AG08396 (cell line): ENCODE results near the gene GTPBP4.
"Not testable (repeated sequence)": the region's sequence is repeated elsewhere in the genome, so short reads cannot be mapped to it uniquely, and the experiment has no call there.

ENCODE experiments used
- DNase-seq: peaks from one replicate; pipeline ENCODE4 v3.0.0; 2012; ENCODE audit warnings: low spot score, mixed read lengths

GTPBP4 gene

DNA sequence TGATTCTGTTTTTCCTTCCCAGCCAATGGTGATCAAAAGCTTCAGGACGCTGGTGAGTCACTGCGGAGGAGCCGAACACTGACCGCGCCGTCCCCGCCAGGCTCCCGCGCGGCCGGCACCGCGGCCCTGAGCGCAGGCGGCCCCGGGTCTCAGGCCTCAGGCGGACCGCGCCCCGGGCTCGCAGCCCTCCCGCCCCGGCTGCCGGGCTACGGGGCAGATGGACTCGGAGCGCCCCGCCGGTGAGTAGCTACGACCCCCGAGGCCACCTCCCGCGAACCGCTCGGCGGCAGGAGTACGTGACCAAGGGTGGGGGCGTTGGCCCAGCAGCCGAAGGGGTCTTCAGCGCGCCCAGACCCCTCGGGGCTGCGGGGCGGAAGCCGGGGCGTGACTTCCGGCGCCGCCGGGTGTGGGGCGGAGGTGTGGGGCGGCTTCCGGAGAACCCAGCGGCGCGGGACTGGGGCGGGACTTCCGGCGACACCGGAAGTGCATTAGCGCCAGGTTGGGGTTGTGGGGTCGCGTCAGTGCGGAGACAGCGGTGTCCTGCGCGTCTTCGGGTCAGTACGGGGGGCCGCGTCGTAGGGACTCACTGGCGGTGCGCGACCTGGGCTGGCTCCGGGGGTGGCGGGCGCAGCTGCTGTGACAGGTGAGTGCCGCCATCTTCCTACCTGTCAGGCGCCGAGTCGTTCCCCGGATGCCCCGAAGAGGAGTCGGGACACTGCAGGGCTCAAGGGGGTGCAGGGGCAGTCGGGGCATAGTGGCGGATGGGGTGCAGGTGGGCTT is 68.3 kb downstream of the GTPBP4 start, which contains the start of gene WDR37:
WDR37 (plus strand) TSS at position 60 of the 780 bp plus-strand sequence. CDS start 15,771 bp downstream, outside the sequence.
- peak; percentile 95 for DNase-seq

DNA sequence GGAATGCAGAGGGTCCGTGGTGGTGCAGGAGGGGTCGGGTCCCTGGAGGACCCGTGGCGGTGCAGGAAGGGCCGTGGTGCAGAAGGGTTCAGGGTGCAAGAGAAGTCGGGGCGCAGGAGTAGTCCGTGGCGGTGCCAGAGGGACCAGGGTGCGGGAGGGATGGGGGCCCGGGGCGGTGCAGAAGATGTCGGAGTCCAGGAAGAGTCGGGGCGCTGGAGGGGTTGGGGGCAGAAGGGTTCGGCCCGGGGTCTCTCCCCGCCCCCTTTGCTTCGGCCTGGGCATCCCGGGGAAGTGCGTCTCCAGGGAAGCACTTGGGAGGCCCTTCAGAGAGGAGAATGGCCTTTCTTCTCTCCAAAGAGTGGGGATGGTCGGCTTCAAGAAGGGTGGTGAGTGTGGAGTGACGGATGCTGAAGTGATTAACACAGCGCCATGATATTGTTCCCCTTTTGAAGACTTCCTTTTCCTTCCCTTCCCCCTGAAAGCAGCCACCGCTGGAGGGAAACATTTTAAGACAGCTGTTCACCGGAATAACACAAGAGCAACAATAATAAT is 68.9 kb downstream of the GTPBP4 start:
- peak; percentile 28 for DNase-seq

DNA sequence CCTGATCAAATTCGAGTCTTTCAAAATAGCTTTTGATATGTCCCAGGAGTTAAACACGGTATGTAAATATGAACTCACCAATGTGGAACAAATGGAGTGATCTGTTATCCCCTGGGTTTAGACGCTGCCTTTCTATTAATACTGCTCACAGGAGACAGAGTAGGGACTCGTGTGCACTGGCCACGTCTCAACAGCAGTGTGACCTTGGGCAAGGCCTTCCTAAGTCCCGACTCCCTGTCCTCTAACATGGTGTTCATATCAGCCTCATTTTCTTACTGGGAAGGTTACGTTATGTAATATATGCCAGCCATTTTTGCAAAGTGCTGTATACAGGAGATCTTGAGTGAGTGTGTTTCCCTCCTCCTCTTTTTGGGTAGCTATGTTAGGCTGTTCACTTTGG is 69.8 kb downstream of the GTPBP4 start:
- DNase-seq: no peak

DNA sequence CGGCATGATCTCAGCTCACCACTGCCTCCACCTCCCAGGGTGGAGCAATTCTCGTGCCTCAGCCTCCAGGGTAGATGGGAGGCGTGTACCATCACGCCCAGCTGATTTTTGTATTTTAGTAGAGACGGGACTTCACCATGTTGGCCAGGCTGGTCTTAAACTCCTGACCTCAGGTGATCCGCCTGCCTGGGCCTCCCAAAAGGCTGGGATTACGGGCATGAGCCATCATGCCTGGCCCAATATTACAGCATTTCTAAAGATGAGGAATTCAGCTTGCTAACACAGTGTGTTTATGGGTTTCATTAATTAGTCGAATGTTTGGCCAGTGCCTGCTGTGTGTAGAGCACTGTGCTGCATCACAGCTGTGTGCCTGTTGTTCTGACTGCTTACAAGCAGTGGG is 71.7 kb downstream of the GTPBP4 start:
- DNase-seq: no peak

DNA sequence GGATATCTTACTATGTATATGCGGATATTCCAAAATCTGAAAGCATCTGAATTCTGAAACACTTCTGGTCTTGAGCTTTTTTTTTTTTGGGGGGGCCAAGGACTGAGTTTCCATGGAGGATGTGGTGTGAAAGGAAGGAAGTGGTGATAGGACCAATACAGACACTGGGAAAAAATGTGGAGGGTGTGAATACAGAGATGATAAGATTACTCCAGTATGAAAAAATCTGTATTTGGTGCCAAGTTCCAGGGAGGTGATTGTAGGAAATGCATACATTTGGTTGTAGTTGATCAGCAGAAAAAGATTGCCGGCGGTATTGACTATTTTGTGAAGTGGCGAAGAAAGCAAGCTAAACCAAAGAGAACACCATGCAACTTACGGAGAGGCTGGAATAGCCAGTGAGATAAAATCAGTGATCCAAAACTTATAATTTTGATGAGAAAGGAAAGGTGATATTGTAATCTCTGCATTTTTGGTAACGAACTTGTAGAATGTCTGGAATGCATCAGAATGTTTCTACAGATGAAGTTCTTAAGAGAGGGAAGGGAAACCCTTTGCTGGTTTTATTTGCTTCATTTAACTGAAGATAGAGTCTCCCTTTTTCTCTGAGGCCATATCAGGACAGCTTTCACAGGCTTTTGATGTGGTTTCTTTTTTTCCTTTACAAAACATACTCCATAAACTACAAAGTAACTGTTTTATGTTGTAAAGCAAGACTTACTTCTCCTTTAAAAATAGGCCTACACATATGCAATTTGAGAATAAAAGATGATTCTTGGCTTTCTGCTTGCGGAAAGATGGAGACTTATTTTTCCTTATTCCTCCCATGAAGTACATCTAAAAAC is 73.9 kb downstream of the GTPBP4 start:
- DNase-seq: no peak

DNA sequence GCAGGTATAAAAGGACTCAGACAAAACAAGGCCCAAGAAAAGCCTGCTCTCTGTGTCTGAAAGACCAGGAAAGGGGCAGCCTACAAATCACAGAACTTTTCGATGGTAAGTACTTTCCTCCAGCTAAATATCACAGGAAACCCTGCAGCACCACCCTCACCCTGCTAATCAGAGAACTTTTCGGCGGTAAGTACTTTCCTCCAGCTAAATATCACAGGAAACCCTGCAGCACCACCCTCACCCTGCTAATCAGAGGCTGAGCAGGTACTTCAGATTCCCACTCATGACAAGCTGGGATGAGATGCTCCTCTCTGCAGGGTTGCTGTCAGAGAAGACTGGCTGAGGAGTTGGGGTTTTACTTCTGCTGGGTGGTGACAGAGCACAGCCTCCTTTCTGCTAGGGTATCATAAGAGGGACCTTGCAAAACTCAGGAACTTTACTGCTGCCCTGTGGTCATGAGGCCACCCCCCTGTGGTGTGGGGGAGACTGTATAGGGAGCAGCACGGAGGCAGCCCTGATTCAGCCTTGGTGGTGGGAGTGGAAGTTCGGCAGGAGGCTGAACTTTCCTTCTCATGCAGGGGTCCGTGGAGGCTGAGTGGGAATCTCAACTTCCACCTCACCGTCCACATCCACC is 75.1 kb downstream of the GTPBP4 start:
- no peak for DNase-seq

DNA sequence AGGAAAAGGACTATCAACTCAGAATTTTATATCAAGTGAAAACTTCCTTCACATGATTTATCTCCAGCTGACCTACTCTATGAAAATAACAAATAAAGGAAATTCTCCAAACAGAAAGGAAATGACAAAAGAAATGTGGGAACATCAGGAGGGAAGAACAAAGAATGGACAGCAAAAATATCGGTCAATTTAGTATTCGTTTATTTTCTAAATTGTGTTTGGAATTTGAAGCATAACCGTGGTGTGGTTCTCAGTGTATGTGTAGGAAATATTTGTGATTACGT is 76.7 kb downstream of the GTPBP4 start:
- no peak for DNase-seq

DNA sequence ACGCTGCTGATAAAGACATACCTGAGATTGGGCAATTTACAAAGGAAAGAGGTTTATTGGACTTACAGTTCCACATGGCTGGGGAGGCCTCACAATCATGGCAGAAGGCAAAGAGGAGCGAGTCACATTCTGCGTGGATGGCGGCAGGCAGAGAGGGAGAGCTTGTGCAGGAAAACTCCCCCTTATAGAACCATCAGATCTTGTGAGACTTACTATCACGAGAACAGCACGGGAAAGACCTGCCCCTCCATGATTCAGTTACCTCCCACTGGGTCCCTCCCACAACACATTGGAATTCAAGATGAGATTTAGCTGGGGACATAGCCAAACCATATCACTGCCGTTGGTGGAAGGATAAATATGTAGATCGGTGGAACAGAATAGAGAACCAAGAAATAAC is 78.5 kb downstream of the GTPBP4 start:
- not testable (repeated sequence) for DNase-seq

DNA sequence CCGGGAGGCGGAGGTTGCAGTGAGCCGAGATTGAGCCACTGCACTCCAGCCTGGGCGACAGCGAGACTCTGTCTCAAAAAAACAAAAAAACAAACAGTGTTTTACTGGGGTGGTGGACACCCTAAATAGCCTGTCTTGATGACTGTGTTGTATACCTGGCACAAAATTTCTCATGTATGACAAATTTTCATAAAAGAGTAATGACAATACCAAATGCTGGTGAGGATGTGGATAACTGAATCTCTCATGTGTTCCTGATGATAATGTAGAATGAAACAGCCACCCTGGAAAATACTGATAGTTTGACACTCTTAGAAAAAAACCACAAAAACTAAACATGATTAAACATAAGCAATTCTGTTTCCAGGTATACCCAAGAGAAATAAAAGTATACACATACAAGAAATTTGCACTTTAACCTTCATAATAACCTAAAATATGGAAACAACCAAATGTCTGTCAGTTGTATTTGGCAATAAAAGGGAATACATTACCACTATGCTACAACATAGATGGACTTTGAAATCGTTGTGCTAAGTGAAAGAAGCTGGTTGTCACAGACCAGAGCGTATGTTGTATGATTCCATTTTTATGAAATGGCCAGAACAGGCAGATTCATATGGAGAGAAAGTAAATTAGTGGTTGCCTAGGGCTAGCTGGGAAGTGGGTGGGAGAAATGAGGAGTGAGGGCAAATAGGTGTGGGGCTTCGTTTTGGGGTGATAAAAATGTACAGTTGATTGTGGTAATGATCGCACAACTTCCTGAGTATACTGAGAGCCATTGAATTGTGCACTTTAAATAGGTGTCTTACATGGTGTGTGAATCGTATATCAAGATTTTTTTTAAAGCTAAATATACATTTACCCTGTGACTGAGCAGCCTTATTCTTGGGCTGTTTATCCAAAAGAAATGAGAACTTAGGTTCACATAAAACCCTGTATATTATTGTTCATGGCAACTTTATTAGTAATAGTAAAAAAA is 80.4 kb downstream of the GTPBP4 start:
- no peak for DNase-seq
